SJSA1 (cell line): Measurements from ENCODE around the gene SLC17A5. TPM values are rescaled to one million over a fixed set of nuclear protein-coding genes. Genes with fewer than 3 reads are reported as not detected.
A peak's percentile ranks its signal among the peaks of the same experiment; 100 is the strongest.
"Not testable (repeated sequence)": the region's sequence is repeated elsewhere in the genome, so short reads cannot be mapped to it uniquely, and the experiment has no call there.

Experiments used
- DNase-seq, 2 experiments: peaks; one replicate each; pipeline ENCODE4 v3.0.0-alpha.2; 2015 to 2020; ENCODE audit warnings: low spot score in 2 of 2, low read depth in 1 of 2
- H3K27ac ChIP-seq: fragments of 250-450 bp; sonication (Bioruptor Pico); 2 replicates; pipeline ENCODE4 v1.5.1; 2020; ENCODE audit warnings: mild to moderate bottlenecking, moderate library complexity
- H3K27me3 ChIP-seq: fragments of 250-450 bp; sonication (Bioruptor Pico); replicated peaks from 2 replicates; pipeline ENCODE4 v1.5.1; 2020; ENCODE audit warnings: mild to moderate bottlenecking, moderate library complexity
- H3K36me3 ChIP-seq: fragments of 250-450 bp; sonication (Bioruptor Pico); 2 replicates; pipeline ENCODE4 v1.5.1; 2020; ENCODE audit warnings: mild to moderate bottlenecking
- H3K4me1 ChIP-seq: fragments of 250-450 bp; sonication (Bioruptor Pico); replicated peaks from 2 replicates; pipeline ENCODE4 v1.6.1; 2021; ENCODE audit warnings: mild to moderate bottlenecking
- H3K4me3 ChIP-seq: fragments of 250-450 bp; sonication (Bioruptor Pico); 2 replicates; pipeline ENCODE4 v1.5.1; 2020; ENCODE audit warnings: mild to moderate bottlenecking
- H3K9me3 ChIP-seq: fragments of 250-450 bp; sonication (Bioruptor Pico); replicated peaks from 2 replicates; pipeline ENCODE4 v1.5.1; 2020; ENCODE audit warnings: mild to moderate bottlenecking
- total RNA-seq: library from RNA; depleted of rRNA; stranded (reverse); fragments of >200 nt; shearing (Covaris generic); gene quantifications from 2 replicates; pipeline ENCODE4 v1.2.3, GENCODE V29; 2014

Gene SLC17A5
- total RNA-seq, 1 experiment from 2014 or later: 12.5 TPM

GRCh38 chr6:73680289-73680918 is 26.6 kb upstream of the SLC17A5 start:
- Histone ChIP-seq H3K4me1 (no peaks in the 10 kb centered on the region), H3K9me3 (no peaks in the 10 kb centered on the region), H3K27ac (no peak overlapping the region), H3K36me3 (no peaks in the 10 kb centered on the region), H3K27me3 (no peaks in the 10 kb centered on the region), H3K4me3 (no peak overlapping the region)
- no peak for DNase-seq

GRCh38 chr6:73679846-73680245 is 26.1 kb upstream of the SLC17A5 start:
- not testable (repeated sequence) for H3K9me3 ChIP-seq, H3K27me3 ChIP-seq, H3K27ac ChIP-seq, H3K4me1 ChIP-seq, H3K36me3 ChIP-seq, H3K4me3 ChIP-seq, DNase-seq

- no peaks in the 10 kb centered on the region for H3K36me3 ChIP-seq
- no peaks in the 10 kb centered on the region for H3K27me3 ChIP-seq
- H3K4me3 ChIP-seq: no peak overlapping the region
- no peaks in the 10 kb centered on the region for H3K4me1 ChIP-seq
- H3K9me3 ChIP-seq: no peaks in the 10 kb centered on the region
- no peak overlapping the region for H3K27ac ChIP-seq
- DNase-seq: no peak
These were observed 25.2 kb upstream of the SLC17A5 start for GRCh38 chr6:73679009-73679408.

- Histone ChIP-seq H3K27me3 (no peaks in the 10 kb centered on the region), H3K36me3 (no peaks in the 10 kb centered on the region), H3K9me3 (no peaks in the 10 kb centered on the region), H3K4me3 (no peak overlapping the region), H3K4me1 (no peaks in the 10 kb centered on the region), H3K27ac (no peak overlapping the region)
- DNase-seq: peak; percentile 65 to 78
These were observed 21.8 kb upstream of the SLC17A5 start for GRCh38 chr6:73675466-73676098.

- Histone ChIP-seq H3K4me1 (no peaks in the 10 kb centered on the region), H3K9me3 (no peaks in the 10 kb centered on the region; the same call in 1 of the 2 replicates), H3K4me3 (no peak overlapping the region), H3K27ac (no peak overlapping the region), H3K36me3 (no peaks in the 10 kb centered on the region), H3K27me3 (no peaks in the 10 kb centered on the region)
- no peak for DNase-seq
These were observed 18.3 kb upstream of the SLC17A5 start for GRCh38 chr6:73671911-73672685.

GRCh38 chr6:73669005-73669404 is 15.2 kb upstream of the SLC17A5 start:
- Histone ChIP-seq H3K36me3 (no peaks in the 10 kb centered on the region), H3K4me3 (no peak overlapping the region), H3K4me1 (no peaks in the 10 kb centered on the region), H3K27me3 (no peaks in the 10 kb centered on the region), H3K27ac (no peak overlapping the region), H3K9me3 (no peaks in the 10 kb centered on the region; the same call in 1 of the 2 replicates)
- no peak for DNase-seq

GRCh38 chr6:73667798-73668197 is 14.0 kb upstream of the SLC17A5 start:
- no peaks in the 10 kb centered on the region; the same call in 1 of the 2 replicates for H3K9me3 ChIP-seq
- DNase-seq: no peak
- no peaks in the 10 kb centered on the region for H3K27me3 ChIP-seq
- no peak overlapping the region for H3K4me3 ChIP-seq
- no peaks in the 10 kb centered on the region for H3K36me3 ChIP-seq
- H3K4me1 ChIP-seq: no peaks in the 10 kb centered on the region
- no peak overlapping the region for H3K27ac ChIP-seq

GRCh38 chr6:73666393-73666792 is 12.6 kb upstream of the SLC17A5 start:
- Histone ChIP-seq H3K36me3 (no peaks in the 10 kb centered on the region), H3K4me1 (no peaks in the 10 kb centered on the region), H3K27me3 (no peaks in the 10 kb centered on the region), H3K4me3 (no peak overlapping the region), H3K27ac (no peak overlapping the region), H3K9me3 (no peaks in the 10 kb centered on the region; the same call in 1 of the 2 replicates)
- no peak for DNase-seq

- H3K36me3 ChIP-seq: no peaks in the 10 kb centered on the region
- no peaks in the 10 kb centered on the region; the same call in 1 of the 2 replicates for H3K9me3 ChIP-seq
- H3K27me3 ChIP-seq: no peaks in the 10 kb centered on the region
- H3K27ac ChIP-seq: no peak overlapping the region
- H3K4me1 ChIP-seq: no peaks in the 10 kb centered on the region
- DNase-seq: no peak
- H3K4me3 ChIP-seq: no peak overlapping the region
These were observed 12.0 kb upstream of the SLC17A5 start for GRCh38 chr6:73665686-73666319.

- no peak for DNase-seq
- Histone ChIP-seq H3K4me1 (no peaks in the 10 kb centered on the region), H3K27me3 (no peaks in the 10 kb centered on the region), H3K27ac (no peak overlapping the region), H3K36me3 (no peaks in the 10 kb centered on the region), H3K9me3 (no peaks in the 10 kb centered on the region), H3K4me3 (no peak overlapping the region)
These were observed 10.9 kb upstream of the SLC17A5 start for GRCh38 chr6:73664701-73665100.

- Histone ChIP-seq H3K36me3 (no peaks in the 10 kb centered on the region), H3K9me3 (no peaks in the 10 kb centered on the region), H3K4me3 (no peak overlapping the region), H3K4me1 (peaks cover 25% of the 10 kb centered on the region), H3K27me3 (no peaks in the 10 kb centered on the region), H3K27ac (peak overlapping the region; percentile 62)
- DNase-seq: peak in 1 of 2 experiments; percentile 52
These were observed 3.4 kb upstream of the SLC17A5 start for GRCh38 chr6:73657201-73657600.

- peak in 1 of 2 experiments; percentile 60 for DNase-seq
- Histone ChIP-seq H3K4me3 (no peak overlapping the region), H3K9me3 (no peaks in the 10 kb centered on the region), H3K27ac (peak overlapping the region; percentile 62), H3K36me3 (no peaks in the 10 kb centered on the region), H3K4me1 (peaks cover 25% of the 10 kb centered on the region), H3K27me3 (no peaks in the 10 kb centered on the region)
These were observed 2.8 kb upstream of the SLC17A5 start for GRCh38 chr6:73656531-73657145.

GRCh38 chr6:73655341-73655917 is 1.6 kb upstream of the SLC17A5 start:
- no peak for DNase-seq
- no peaks in the 10 kb centered on the region for H3K27me3 ChIP-seq
- peaks cover 25% of the 10 kb centered on the region for H3K4me1 ChIP-seq
- H3K9me3 ChIP-seq: no peaks in the 10 kb centered on the region
- no peaks in the 10 kb centered on the region for H3K36me3 ChIP-seq
- H3K4me3 ChIP-seq: peak overlapping the region; percentile 84; the same call in 1 of the 2 replicates
- H3K27ac ChIP-seq: 0 out of 2 replicates have a peak overlapping the region, but pooled peaks have one; percentile 0
